Vagina (tissue), 2 donors: ENCODE results near the gene PPP1R36. TPM values are rescaled to one million over a fixed set of nuclear protein-coding genes. Genes with fewer than 3 reads are reported as not detected.

Experiments used
- DNase-seq, 2 donors: peaks; one replicate each; pipeline ENCODE4 v3.0.0-alpha.2; 2017; ENCODE audit errors: extremely low spot score in 2 of 2
- H3K27ac ChIP-seq: fragments of 200-600 bp; sonication (generic); one replicate; pipeline ENCODE4 v1.5.1; 2019
- H3K27me3 ChIP-seq: fragments of 200-600 bp; sonication (generic); one replicate; pipeline ENCODE4 v1.5.1; 2019
- H3K36me3 ChIP-seq, 2 donors: fragments of 200-600 bp; sonication (generic); one replicate each; pipeline ENCODE4 v1.5.1; 2017 to 2019
- H3K4me1 ChIP-seq: fragments of 200-600 bp; sonication (generic); one replicate; pipeline ENCODE4 v1.5.1; 2019
- H3K4me3 ChIP-seq, 2 donors: fragments of 200-600 bp; sonication (generic); 1 replicate in 1 of 2; 2 replicates in 1 of 2; pipeline ENCODE4 v1.5.1; 2016 to 2019
- H3K9me3 ChIP-seq: fragments of 200-600 bp; sonication (generic); one replicate; pipeline ENCODE4 v1.5.1; 2019
- CTCF ChIP-seq, 3 experiments: fragments of 450-650 bp in 2 of 3; fragments of 200-600 bp in 1 of 3; sonication (generic) in 1 of 3; IDR thresholded peaks; one replicate each; pipeline ENCODE4 v1.5.1; 2017 to 2019; ENCODE audit warnings: antibody characterized with exemption in 3 of 3, mild to moderate bottlenecking in 2 of 3, moderate library complexity in 2 of 3
- POLR2A ChIP-seq, 2 donors: fragments of 450-650 bp; IDR thresholded peaks; one replicate each; pipeline ENCODE4 v1.6.1; 2017; ENCODE audit warnings: antibody characterized with exemption in 2 of 2, mild to moderate bottlenecking in 2 of 2, moderate library complexity in 2 of 2
- POLR2AphosphoS5 ChIP-seq, 2 donors: sonication (generic); formaldehyde crosslinking; IDR thresholded peaks; one replicate each; pipeline ENCODE4 v1.9.0; 2017; ENCODE audit warnings: antibody characterized with exemption in 2 of 2, mild to moderate bottlenecking in 2 of 2, low read depth in 1 of 2; ENCODE audit not compliant: insufficient read depth in 1 of 2
- intact Hi-C: fragments of 100-400 bp; cut with DNase I; formaldehyde crosslinking; loops from one replicate; pipeline ENCODE4 v1.15.1; 2023
- total RNA-seq: library from RNA; depleted of rRNA; stranded (reverse); fragments of >200 nt; gene quantifications from one replicate; pipeline ENCODE4 v1.2.3, GENCODE V29; 2016

Gene PPP1R36
- total RNA-seq, 1 donor from 2014 or later = not detected

- TF ChIP-seq POLR2AphosphoS5 (IDR thresholded peaks at IDR 0.05; ENCODE audit: insufficient read depth in 1 of 2, low read depth in 1 of 2) = no peak
- no peak for TF ChIP-seq CTCF (IDR thresholded peaks at IDR 0.05)
- no peak for TF ChIP-seq POLR2A (IDR thresholded peaks at IDR 0.05)
- H3K4me3 ChIP-seq = no peak overlapping the region
- H3K27me3 ChIP-seq = no peaks in the 10 kb centered on the region
- H3K4me1 ChIP-seq = peaks cover 8% of the 10 kb centered on the region
- H3K36me3 ChIP-seq = peaks cover 0 to 7% of the 10 kb centered on the region in 2 donors
- H3K27ac ChIP-seq = no peak overlapping the region
- DNase-seq = no peak
- H3K9me3 ChIP-seq = no peaks in the 10 kb centered on the region
- intact Hi-C loops = no loop called here
These were observed 27.0 kb upstream of the PPP1R36 start for GRCh38 chr14:64522591-64523355.

- Histone ChIP-seq H3K9me3 (no peaks in the 10 kb centered on the region), H3K27ac (no peak overlapping the region), H3K36me3 (peaks cover 0 to 7% of the 10 kb centered on the region in 2 donors), H3K27me3 (no peaks in the 10 kb centered on the region), H3K4me1 (peaks cover 3% of the 10 kb centered on the region), H3K4me3 (no peak overlapping the region)
- intact Hi-C loops = no loop called here
- DNase-seq = no peak
- no peak for TF ChIP-seq CTCF (IDR thresholded peaks at IDR 0.05)
- TF ChIP-seq POLR2AphosphoS5 (IDR thresholded peaks at IDR 0.05; ENCODE audit: insufficient read depth in 1 of 2, low read depth in 1 of 2) = no peak
- TF ChIP-seq POLR2A (IDR thresholded peaks at IDR 0.05) = no peak
These were observed 24.4 kb upstream of the PPP1R36 start for GRCh38 chr14:64525354-64525753.

- no peaks in the 10 kb centered on the region for H3K9me3 ChIP-seq
- intact Hi-C loops = loop anchor here (10.0 kb wide), 1 partner anchor 103 kb away; no protein-coding TSS in a partner anchor
These were observed 18.2 kb upstream of the PPP1R36 start for GRCh38 chr14:64531567-64531966.

GRCh38 chr14:64536488-64537245 is 13.1 kb upstream of the PPP1R36 start:
- Histone ChIP-seq H3K27ac (no peak overlapping the region), H3K4me3 (no peak overlapping the region), H3K36me3 (no peaks in the 10 kb centered on the region), H3K4me1 (peaks cover 19% of the 10 kb centered on the region), H3K27me3 (no peaks in the 10 kb centered on the region), H3K9me3 (no peaks in the 10 kb centered on the region)
- DNase-seq = no peak
- TF ChIP-seq POLR2AphosphoS5 (IDR thresholded peaks at IDR 0.05; ENCODE audit: insufficient read depth in 1 of 2, low read depth in 1 of 2) (no peak), CTCF (IDR thresholded peaks at IDR 0.05) (no peak), POLR2A (IDR thresholded peaks at IDR 0.05) (no peak)
- intact Hi-C loops = loop anchor here (10.0 kb wide), 1 partner anchor 98 kb away; no protein-coding TSS in a partner anchor

More at GRCh38 chr14:64531567-64531966, 18.2 kb upstream of the PPP1R36 start:
- Histone ChIP-seq H3K27me3 (no peaks in the 10 kb centered on the region), H3K4me1 (no peaks in the 10 kb centered on the region), H3K27ac (no peak overlapping the region), H3K4me3 (no peak overlapping the region), H3K36me3 (no peaks in the 10 kb centered on the region)
- no peak for TF ChIP-seq CTCF (IDR thresholded peaks at IDR 0.05)
- TF ChIP-seq POLR2AphosphoS5 (IDR thresholded peaks at IDR 0.05; ENCODE audit: insufficient read depth in 1 of 2, low read depth in 1 of 2) = no peak
- TF ChIP-seq POLR2A (IDR thresholded peaks at IDR 0.05) = no peak
- no peak for DNase-seq
